Forelimb muscle (tissue), 1 donor: Measurements from ENCODE around the gene SH2D6. TPM values are rescaled to one million over a fixed set of nuclear protein-coding genes. Genes with fewer than 3 reads are reported as not detected.
"Not testable (repeated sequence)": the region's sequence is repeated elsewhere in the genome, so short reads cannot be mapped to it uniquely, and the experiment has no call there.

ENCODE experiments used
- DNase-seq: peaks from one replicate; pipeline ENCODE4 v3.0.0-alpha.2; 2013; ENCODE audit warnings: low read depth
- polyA plus RNA-seq: library from polyadenylated mRNA; unstranded; fragments of 120-200 nt; gene quantifications from one replicate; pipeline ENCODE4 v1.2.1, GENCODE V29; 2013; ENCODE audit not compliant: insufficient read length

The SH2D6 gene
- polyA plus RNA-seq, 1 donor, result 0.80 TPM

DNA sequence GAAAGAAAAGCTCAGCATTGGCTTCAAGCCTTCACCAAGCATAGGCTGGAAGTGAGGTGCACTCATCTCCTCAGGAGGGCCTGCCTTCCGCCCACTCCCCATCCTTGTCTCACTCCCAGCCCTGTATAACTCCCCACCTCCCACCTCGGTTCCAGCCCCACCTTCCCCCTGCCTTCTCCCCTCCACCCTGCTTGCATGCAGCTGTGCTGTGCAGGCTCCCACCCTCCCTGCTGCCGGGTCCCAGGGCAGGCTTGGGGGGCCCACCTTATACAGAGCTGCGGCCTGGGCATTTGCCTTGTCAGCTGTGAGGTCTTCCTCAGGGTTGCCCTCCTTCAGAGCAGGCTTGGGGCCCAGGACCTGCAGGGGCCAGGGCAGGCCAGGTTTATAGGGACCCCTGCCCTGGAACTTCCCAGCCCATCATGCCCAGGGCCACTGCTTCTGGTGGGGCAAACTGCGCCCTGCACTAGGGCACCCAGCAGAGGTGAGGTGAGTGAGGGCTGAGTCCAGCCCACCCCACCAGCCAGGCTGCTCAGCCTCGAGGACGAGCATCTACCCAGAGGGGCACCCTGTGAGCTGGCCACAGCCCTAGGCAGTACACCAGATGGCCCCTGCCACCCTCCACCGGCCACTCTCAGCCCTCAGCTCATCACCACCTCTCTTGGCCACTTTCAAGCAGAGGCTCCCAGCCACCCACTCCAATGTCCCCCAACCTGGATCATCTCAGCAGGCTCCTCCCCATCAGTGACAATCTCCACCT lies 19.9 kb upstream of the SH2D6 start:
- DNase-seq, result no peak

DNA sequence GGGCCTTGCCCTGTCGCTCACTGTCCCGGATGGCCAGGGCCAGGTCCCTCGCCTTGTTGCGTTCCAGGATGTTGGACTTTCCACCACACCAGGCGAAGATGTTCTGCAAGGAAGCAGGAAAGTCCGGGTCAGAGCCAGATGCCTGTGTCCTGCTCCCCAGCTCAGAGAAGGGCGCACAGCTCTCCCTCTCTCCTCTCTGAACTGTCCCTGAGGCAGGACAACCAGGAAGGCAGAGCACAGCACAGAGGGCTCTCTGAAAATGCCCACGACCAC lies 19.4 kb upstream of the SH2D6 start:
- no peak for DNase-seq

DNA sequence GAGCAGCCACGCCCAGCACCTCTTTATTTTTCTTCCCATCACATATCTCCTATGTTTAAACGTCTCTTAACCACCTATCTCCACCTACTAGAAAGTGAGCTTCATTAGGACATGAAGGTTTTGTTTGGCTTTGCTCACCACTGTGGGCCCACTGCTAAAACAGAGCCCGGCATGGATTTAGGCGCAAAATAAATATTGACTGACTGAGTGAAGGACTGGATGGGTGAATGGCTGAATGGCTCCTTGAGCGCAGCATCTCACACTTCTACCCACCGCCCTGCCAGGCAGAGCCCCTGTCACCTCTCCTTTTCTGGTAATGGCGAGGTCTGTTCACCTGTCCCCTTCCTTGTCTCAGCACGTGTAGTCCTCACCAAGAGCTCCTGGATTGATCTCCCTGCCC lies 18.5 kb upstream of the SH2D6 start:
- DNase-seq, result no peak

DNA sequence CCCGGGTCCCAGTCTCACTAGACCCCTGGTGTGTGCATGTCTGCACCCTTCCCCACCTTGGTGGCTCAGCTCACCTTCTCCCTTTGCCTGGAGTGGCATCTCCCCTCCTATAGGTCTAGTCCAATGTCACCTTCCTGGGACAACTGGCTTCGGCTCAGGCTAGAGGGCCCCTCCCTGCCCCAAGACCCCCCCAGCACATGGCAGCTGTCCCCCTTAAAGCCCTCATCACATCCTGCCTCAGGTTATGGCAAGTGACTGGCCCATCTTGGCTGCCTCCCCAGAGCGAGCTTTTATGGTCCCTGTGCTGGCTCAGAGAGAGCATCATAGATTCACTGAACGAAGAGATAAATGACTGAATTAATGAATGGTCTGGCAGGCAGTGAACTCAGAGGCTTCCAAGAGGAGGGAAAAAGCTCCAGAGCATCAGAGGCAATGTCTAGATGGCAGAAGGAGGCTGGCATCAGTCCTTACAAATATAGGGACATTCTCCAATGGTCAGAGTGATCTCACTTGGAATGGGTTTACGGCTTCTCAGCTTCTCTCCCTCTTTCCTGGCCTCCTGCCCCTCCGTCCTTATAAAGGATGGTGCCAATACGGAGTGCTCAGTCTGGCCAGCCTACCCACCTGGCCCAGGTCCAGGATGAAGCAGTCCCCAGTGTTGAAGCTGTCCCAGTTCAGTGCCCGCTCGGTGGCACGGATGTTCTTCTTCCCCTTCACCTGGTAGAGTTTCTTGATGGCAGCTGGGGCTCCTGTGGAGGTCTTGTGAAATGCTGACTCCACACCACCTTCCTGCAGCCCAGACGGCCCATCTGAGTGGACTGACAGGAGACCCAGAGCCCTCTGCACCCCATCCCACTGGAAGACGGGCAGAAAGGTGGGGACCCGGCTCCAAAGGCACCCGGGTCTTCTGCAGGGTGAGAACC lies 17.7 kb upstream of the SH2D6 start:
- DNase-seq, result no peak

DNA sequence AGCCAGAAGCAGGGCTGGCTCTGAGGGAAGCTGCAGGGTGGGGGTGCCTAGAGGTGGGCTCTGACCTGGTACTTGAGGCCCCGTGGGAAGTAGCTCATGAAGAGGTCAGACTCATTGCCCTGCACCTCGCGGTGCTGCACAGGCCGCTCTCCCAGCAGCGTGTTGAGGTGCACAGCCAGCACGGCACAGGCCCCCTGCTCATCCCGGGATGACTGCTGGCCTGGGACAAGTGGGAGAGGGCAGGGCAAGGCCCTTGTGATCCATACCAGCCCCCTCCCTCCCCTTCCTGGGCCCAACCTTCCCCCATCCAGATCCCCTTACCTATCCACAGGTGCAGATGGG lies 17.1 kb upstream of the SH2D6 start:
- no peak for DNase-seq

DNA sequence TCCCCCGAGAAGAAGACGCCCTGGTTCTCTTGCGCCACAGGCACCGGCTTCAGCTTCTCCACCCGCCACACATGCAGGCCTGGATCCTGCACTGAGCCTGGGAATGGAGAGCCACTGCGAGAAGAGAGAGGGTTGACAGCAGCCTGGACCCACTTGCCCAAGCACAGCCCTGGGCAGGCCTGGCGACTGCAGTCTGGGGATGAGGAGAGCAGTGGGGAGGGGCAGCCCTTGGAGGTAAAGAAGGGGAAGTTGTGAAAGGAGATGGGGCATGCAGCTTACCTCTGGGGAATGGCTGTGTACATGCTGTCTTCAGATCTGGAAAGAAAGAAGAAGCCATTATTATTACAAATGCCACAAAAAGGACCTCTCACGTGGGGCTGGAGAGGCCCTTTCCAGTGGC lies 16.7 kb upstream of the SH2D6 start:
- DNase-seq, result no peak

DNA sequence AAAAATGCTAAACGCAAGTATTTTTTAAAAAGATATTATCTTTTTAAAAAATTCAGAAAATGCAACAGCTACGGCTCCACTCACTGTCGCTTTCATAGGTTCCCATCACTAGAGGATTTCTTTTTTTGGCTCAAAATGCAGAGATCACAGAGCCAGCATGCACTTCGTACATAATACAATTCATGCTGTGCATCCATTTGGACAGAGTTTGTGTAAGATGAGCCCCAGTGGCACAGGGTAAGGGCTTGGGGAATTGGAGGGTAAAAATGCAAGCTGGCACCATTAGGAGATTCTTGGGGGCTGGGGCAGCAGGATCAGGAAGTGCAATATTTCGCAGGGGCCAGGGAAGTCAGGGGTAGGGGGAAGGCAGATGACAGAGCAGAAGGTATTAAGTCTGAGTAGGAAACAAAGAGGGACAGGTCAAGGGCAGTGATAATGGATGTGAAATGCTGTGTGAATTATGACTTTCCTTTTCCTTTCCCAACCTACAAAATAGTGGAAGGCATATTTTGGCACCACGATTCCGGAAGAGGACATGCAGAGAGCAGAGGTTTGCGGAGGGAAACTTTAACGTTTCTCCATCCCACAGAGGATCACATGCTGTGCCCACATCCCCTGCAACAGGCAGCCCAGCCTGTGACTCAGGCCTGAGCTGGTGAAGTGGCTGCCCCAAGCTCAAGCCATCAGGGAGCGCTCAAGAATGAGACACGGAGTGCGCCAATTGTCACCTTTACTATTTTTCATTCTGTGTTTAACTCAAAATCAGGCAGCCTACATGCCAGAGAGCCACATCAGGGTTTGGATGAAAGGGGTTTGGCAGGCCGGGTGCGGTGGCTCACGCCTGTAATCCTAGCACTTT lies 13.1 kb upstream of the SH2D6 start:
- no peak for DNase-seq

DNA sequence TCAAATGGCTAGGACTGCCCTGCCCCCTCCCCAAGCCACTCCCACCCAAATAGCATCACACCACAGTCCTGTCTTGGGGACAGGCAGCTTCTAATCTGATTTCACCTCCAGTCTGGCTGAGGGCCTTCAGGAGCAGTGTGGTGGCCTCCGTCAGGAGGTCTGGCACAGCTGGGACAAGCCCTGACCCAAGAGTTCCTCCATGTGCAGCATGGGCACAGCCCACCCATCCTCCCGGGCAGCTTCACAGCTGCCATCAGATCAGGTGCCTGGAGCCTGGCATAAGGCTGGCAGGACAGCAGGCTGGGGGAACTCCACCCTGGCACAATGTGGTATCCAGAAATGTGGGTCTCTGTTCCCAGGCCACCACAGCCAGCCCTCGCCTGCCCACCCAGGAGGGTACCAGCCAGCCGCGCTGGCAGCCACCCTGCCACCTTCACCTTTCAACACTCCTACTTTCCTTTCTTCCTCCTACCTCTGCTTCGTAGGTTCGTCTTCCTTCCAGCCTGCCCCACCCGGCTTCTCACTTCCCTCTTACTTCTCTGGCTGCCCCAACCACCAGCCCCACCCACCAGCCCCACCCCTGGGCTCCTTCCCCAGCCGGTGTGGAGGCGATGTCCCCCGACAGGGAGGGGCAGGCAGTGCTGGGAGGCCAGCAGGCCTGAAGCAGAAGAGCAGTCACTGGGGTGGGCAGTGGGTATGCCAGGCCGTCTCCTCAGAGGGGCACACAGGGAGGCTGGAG lies 8.5 kb upstream of the SH2D6 start, which contains the start of gene CAPG:
Gene CAPG (minus strand): TSS at position 522 of the 739 bp plus-strand sequence. CDS start 8,221 bp downstream, outside the sequence.
- DNase-seq, result no peak

DNA sequence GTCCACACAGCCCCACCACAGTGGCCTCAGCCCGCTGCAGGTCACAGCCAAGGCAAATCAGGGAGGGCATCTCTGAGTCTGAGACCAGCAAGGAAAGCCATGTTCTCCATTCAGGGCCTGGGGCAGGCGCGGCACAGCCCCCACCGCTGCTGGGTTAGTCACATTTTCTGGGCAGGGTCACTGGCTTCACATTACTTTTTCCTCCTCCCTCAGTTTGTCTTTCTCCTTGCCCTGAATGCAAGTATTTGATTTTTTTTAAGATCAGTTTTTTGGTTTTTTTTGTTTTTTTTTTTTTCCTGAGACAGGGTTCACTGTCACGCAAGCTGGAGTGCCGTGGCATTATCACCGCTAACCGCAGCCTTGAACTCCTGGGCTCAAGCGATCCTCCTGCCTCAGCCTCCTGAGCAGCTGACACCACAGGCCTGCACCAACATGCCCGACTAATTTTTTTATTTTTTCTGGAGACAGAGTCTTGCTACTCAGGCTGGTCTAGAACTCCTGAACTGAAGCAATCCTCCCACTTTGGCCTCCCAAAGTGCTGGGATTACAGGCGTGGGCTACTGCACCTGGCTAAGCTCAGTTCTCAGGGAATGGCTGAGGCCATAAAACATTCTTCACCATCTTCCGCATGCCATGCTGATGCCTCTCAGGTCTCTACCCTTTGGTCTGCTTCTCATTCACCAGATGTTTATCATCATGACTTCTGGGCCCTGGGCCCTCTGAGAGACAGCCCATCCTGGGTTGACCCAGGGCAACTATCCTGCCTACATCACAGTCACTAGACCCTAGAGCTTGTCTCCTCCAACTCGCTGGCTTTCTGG lies 7.7 kb upstream of the SH2D6 start:
- DNase-seq, result no peak

DNA sequence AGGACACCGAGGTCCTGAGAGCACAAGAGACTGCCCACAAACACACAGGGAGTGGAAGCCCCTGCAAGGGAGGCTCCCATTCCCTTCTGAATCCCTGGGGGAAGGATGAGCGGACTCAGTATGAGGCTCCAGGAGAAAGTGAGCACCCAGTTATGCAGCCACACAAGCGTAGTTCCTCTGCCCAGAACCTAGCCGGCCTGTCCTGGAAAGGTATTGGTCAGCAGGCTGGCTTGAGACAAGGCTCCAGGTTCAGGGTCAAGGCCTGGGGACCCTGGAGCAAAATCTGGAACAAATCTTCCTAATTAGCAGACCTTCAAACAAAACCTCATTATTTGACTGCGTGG lies 7.1 kb upstream of the SH2D6 start:
- no peak for DNase-seq

DNA sequence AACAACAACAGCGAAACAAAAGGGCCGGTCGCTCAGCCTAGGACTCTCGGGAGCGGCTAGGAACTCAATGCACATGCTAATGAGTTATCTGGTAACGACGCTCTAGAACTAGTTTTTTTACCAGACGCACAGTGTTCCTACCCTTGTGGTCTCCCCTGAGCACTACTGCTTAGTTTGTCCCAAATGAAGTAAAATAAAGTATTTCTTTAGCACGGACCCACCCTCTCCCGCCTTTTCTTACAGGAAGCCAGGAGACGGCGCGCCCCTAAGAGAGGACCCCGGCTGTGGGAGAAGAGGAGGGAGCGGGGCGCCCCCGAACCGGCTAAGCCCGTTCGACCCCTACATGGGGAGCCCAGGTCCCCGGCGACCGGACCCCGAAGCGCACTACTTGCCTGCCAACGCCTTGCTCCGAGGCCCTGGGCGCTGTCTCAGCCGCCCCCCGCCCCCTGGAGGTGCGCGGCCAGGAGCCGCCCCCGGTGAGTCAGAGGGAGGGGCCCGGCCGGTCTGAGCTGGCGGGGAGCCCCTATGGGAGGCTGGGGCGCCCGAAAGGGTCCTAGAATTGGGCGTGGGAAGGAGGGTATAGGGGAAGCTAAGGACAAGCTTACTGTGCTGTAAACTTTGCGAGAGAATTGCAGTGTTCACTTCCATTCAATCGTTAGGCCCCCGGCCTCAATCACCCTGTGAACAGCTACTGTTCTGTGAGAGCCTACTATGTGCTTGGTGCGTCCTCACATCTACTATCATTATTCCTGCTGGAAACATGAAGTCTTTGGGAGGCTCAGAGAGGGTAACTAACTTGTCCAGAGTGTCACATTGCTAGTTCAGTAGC lies 4.7 kb upstream of the SH2D6 start:
- DNase-seq, result no peak

DNA sequence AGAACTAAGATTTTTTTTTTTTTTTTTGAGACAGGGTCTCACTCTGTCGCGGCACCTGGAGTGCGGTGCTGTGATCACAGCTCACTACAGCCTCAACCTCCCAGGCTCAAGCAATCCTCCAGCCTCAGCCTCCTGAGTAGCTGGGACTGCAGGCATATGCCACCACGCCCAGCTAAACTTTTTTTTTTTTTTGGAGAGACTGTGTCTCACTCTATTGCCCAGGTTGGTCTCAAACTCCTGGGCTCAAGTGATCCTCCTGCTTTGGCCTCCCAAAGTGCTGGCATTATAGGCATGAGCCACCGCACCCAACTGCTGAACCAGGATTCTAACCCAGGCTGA lies 4.1 kb upstream of the SH2D6 start:
- DNase-seq, result not testable (repeated sequence)

DNA sequence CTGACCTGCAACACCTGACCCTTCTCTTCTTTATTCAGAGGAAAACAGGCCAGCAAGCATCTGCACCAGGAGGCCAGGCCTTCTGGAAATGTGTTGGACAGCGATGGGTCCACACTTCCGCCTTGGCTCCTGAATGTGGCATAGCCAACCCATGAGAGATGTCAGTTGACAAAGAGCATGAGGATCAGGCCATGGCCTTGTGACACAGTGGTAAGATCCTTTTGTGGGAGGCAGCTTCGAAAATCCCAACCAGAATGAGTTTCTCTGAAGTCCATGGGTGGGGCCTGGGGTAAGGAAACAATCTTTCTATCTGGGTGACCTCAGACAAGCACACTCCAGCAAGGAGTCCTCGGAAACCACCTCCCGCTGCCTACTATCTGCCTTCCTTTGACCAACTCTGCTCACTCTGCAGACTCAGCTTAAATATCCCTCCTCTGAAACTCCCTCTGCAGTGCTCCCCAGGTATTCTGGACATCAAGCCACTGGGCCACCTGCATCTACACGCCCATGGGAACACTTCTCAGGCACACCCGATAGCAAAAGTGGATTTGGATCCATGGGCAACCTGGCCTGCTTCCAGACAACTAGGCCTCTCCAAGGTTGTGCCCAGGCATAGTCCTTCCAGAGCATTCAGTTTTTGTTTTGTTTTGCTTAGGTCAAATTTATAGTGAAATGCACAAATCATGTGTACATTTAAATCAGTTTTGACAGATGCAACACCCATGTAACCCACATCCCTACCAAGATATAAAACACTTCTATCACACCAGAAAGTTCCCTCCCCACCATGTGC lies 3.6 kb upstream of the SH2D6 start:
- no peak for DNase-seq

DNA sequence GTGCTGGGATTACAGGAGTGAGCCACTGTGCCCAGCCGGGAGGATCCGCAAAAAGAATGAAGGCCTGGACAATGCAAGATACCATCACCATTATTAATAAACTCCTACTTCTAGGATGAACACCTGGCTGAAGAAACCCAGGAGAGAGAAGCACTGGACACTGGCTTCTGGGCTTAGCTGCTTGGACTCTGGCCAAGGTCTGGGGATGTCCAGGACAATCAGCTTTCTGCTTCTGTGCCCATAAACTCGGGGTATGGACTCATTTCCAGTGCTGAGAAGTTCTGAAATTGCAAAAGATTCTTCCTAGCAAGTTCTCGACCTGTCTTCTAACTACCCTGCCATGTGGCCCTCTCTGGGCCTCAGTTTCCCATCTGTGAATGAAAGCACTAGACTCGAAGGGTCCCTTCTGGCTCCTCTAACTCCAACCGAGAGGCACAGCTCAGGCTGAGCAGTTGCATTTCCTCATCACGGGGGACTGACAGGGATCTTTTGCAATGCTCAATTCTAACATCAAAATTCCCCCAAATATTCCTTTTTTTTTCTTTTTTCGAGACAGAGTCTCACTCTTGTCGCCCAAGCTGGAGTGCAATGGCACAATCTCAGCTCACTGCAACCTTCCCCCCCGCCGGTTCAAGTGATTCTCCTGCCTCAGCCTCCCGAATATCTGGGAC lies 2.4 kb upstream of the SH2D6 start:
- DNase-seq, result no peak

DNA sequence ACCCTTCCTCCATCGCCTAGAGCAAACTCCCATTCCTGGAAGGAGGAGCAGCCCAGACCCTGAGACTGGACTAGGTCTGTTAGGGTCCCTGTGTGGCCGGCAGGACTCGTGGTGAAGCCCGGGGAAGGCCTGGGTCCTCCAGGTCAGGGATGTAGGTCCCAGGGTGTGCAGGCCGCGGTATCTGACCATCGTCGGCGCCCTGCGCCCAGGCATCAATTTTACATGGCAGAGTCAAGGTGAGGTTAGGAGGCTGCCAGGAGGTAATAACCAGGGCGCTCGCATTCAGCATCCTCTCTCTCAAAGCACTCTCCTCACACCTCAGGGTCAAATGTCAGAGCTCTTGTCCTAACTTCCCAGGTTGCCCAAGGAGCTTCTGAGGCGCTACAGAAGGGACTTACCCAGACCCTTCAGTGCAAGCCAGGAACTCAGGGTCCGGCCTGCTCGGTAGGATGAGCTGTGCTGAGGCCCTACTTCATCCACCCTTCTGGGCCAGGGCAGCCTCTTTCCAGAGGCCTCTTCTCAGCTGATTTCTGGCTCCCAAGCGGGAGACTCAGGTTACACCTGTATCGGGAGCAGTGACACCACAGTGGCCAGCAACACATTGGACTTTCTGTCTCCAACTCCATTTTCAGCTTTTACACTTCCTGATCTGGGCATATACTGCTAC lies 628 bp downstream of the SH2D6 start:
- no peak for DNase-seq

DNA sequence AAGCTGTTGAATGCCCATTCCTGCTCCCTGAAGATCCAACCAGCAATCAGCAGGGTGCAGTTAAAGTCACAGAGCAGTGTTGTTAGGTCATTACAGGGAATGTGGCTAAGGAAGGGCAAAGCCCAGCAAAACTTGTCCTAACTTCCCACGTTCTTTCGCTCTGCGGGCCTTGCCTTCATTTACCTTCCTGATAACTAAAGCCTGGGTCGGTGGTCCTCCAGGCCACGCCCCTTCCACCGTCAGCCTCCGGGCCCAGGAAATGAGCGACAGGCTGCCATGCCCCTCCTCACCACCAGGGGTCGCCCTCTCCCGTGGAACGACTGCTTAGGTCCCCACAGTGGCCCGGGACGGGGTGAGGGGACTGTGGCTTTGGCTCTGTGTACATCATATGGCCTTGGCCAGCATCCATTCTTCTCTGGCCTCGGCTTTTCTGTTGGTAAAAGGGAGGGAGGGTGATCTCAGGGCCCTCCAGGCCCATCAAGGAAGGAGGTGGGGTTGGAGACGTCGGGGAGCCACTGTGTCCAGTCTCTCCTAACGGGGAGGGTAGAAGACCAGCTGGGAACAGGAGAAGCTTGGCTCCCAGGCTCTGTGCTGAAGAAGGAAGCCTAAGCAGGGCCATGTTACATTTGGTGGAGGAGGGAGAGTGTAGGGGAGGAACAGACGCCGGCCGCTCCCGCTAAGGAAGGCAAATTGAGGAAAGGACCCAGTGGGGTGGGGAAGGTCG lies 2.2 kb downstream of the SH2D6 start:
- no peak for DNase-seq
